ENCODE data around the gene KNCN. TPM values are rescaled to one million over a fixed set of nuclear protein-coding genes. Genes with fewer than 3 reads are reported as not detected.
A peak's percentile ranks its signal among the peaks of the same experiment; 100 is the strongest.

Gene KNCN
- polyA plus RNA-seq, 1 donor from 2014 or later, result not detected

GRCh38 chr1:46543382-46543760 is 8.1 kb downstream of the KNCN start:
- no peaks in the 10 kb centered on the region for H3K36me3 ChIP-seq (ENCODE audit: insufficient read depth, low read length)
- peaks cover 53% of the 10 kb centered on the region for H3K27me3 ChIP-seq (ENCODE audit: insufficient read depth, low read depth, low read length)
- no peaks in the 10 kb centered on the region for H3K9me3 ChIP-seq (ENCODE audit: low read length)
- no peak for TF ChIP-seq REST (IDR thresholded peaks at IDR 0.05; ENCODE audit: borderline replicate concordance)
- H4K20me1 ChIP-seq (ENCODE audit: insufficient read depth), result no peaks in the 10 kb centered on the region
- H3K9me2 ChIP-seq (ENCODE audit: insufficient read depth, low read length), result no peaks in the 10 kb centered on the region
- no peak overlapping the region for H2AFZ ChIP-seq (ENCODE audit: low read depth, low read length)
- no peaks in the 10 kb centered on the region for H3F3A ChIP-seq (ENCODE audit: insufficient read depth, low read length, poor library complexity, severe bottlenecking)
- peak overlapping the region; percentile 57 for H3K4me3 ChIP-seq (ENCODE audit: low read length)
- H3K9ac ChIP-seq (ENCODE audit: low read length), result no peak overlapping the region
- no peak overlapping the region for H3K27ac ChIP-seq (ENCODE audit: low read length)
- H3K79me2 ChIP-seq (replicated peaks; ENCODE audit: insufficient read depth, low read length), result no peaks in the 10 kb centered on the region
- H3K4me2 ChIP-seq (ENCODE audit: low read length), result no peak overlapping the region

- Histone ChIP-seq H4K20me1 (ENCODE audit: insufficient read depth) (no peaks in the 10 kb centered on the region), H3K27ac (ENCODE audit: low read length) (no peak overlapping the region)
- TF ChIP-seq TAF1 (IDR thresholded peaks at IDR 0.05; ENCODE audit: low read depth) (no peak), EP300 (conservative IDR thresholded peaks at IDR 0.05; ENCODE audit: poor library complexity, severe bottlenecking) (no peak), MXI1 (conservative IDR thresholded peaks at IDR 0.05; ENCODE audit: poor library complexity, severe bottlenecking) (no peak), EZH2 (IDR thresholded peaks at IDR 0.05; ENCODE audit: borderline replicate concordance, insufficient read depth, low read length, poor library complexity, severe bottlenecking) (no peak), REST (IDR thresholded peaks at IDR 0.05; ENCODE audit: borderline replicate concordance) (no peak), SMC3 (conservative IDR thresholded peaks at IDR 0.05; ENCODE audit: poor library complexity) (no peak), CTCF (IDR thresholded peaks at IDR 0.05; ENCODE audit: poor library complexity, severe bottlenecking) (no peak), POLR2AphosphoS5 (IDR thresholded peaks at IDR 0.05) (no peak), RAD21 (conservative IDR thresholded peaks at IDR 0.05) (no peak)
Measured at GRCh38 chr1:46539972-46540371, 11.5 kb downstream of the KNCN start.

More at GRCh38 chr1:46539972-46540371, 11.5 kb downstream of the KNCN start:
- no peak overlapping the region for H3K9ac ChIP-seq (ENCODE audit: low read length)
- no peak overlapping the region for H2AFZ ChIP-seq (ENCODE audit: low read depth, low read length)
- H3K9me2 ChIP-seq (ENCODE audit: insufficient read depth, low read length), result no peaks in the 10 kb centered on the region
- H3K27me3 ChIP-seq (ENCODE audit: insufficient read depth, low read depth, low read length), result peaks cover 38% of the 10 kb centered on the region
- H3F3A ChIP-seq (ENCODE audit: insufficient read depth, low read length, poor library complexity, severe bottlenecking), result no peaks in the 10 kb centered on the region
- H3K4me2 ChIP-seq (ENCODE audit: low read length), result no peak overlapping the region
- no peaks in the 10 kb centered on the region for H3K79me2 ChIP-seq (replicated peaks; ENCODE audit: insufficient read depth, low read length)
- no peak overlapping the region for H3K4me3 ChIP-seq (ENCODE audit: low read length)
- no peaks in the 10 kb centered on the region for H3K9me3 ChIP-seq (ENCODE audit: low read length)
- no peaks in the 10 kb centered on the region for H3K36me3 ChIP-seq (ENCODE audit: insufficient read depth, low read length)
